GM23338 (cell line): ENCODE results near the gene TMEM33. TPM values are rescaled to one million over a fixed set of nuclear protein-coding genes. Genes with fewer than 3 reads are reported as not detected.

ENCODE experiments used
- ATAC-seq: fragments of 200-7000 bp; cut with Tn5 transposase; 3 replicates; pipeline ENCODE4 v1.9.1; 2020
- DNase-seq: peaks from one replicate; pipeline ENCODE4 v3.0.0-alpha.2; 2015; ENCODE audit warnings: low spot score
- H2AFZ ChIP-seq: fragments of 200-600 bp; sonication (generic); 2 replicates; pipeline ENCODE4 v1.8.0; 2016; ENCODE audit warnings: antibody characterized with exemption, mild to moderate bottlenecking, moderate library complexity
- H3F3A ChIP-seq: fragments of 200-600 bp; sonication (generic); replicated peaks from 2 replicates; pipeline ENCODE4 v1.8.0; 2017; ENCODE audit warnings: antibody characterized with exemption, mixed run types, low read depth
- H3K27ac ChIP-seq: fragments of 200-600 bp; sonication (generic); 2 replicates; pipeline ENCODE4 v1.6.1; 2016; ENCODE audit warnings: low read depth
- H3K27me3 ChIP-seq: fragments of 200-600 bp; sonication (generic); 2 replicates; pipeline ENCODE4 v1.8.0; 2016; ENCODE audit warnings: mild to moderate bottlenecking, mixed run types, moderate library complexity; ENCODE audit not compliant: insufficient read depth
- H3K36me3 ChIP-seq: fragments of 200-600 bp; sonication (generic); 2 replicates; pipeline ENCODE4 v1.8.0; 2016; ENCODE audit warnings: mild to moderate bottlenecking; ENCODE audit not compliant: insufficient read depth
- H3K4me1 ChIP-seq: fragments of 200-600 bp; sonication (generic); 2 replicates; pipeline ENCODE4 v1.8.0; 2016; ENCODE audit warnings: mild to moderate bottlenecking, moderate library complexity; ENCODE audit not compliant: insufficient read depth
- H3K4me2 ChIP-seq: fragments of 200-600 bp; sonication (generic); 2 replicates; pipeline ENCODE4 v1.7.1; 2017; ENCODE audit warnings: mixed run types
- H3K4me3 ChIP-seq: fragments of 200-600 bp; sonication (generic); 2 replicates; pipeline ENCODE4 v1.6.1; 2016; ENCODE audit warnings: mixed run types
- H3K79me2 ChIP-seq: fragments of 200-600 bp; sonication (generic); replicated peaks from 2 replicates; pipeline ENCODE4 v1.8.0; 2017; ENCODE audit warnings: mild to moderate bottlenecking; ENCODE audit not compliant: insufficient read depth
- H3K9me2 ChIP-seq: fragments of 200-600 bp; sonication (generic); 2 replicates; pipeline ENCODE4 v1.8.0; 2017; ENCODE audit not compliant: insufficient read depth
- H4K20me1 ChIP-seq: fragments of 200-600 bp; sonication (generic); replicated peaks from 2 replicates; pipeline ENCODE4 v1.8.0; 2017; ENCODE audit warnings: mild to moderate bottlenecking; ENCODE audit not compliant: insufficient read depth
- H3K27ac Mint-ChIP-seq: 2 replicates; pipeline ENCODE4 v1.8.0; 2020; ENCODE audit warnings: inconsistent platforms, mild to moderate bottlenecking, moderate library complexity, mixed read lengths
- H3K27me3 Mint-ChIP-seq: 3 replicates; pipeline ENCODE4 v1.8.0; 2022; ENCODE audit warnings: low read depth, mild to moderate bottlenecking, moderate library complexity, mixed read lengths, inconsistent platforms; ENCODE audit not compliant: insufficient read depth, poor library complexity
- H3K36me3 Mint-ChIP-seq: 3 replicates; pipeline ENCODE4 v1.8.0; 2021; ENCODE audit warnings: low read depth, mild to moderate bottlenecking, inconsistent platforms, moderate library complexity, mixed read lengths
- H3K4me1 Mint-ChIP-seq: 3 replicates; pipeline ENCODE4 v1.8.0; 2020; ENCODE audit warnings: mild to moderate bottlenecking, inconsistent platforms, mixed read lengths
- H3K4me3 Mint-ChIP-seq: 3 replicates; pipeline ENCODE4 v1.8.0; 2021; ENCODE audit warnings: moderate library complexity, mild to moderate bottlenecking, inconsistent platforms, mixed read lengths
- H3K9me3 Mint-ChIP-seq: 3 replicates; pipeline ENCODE4 v1.8.0; 2020; ENCODE audit warnings: moderate library complexity, mild to moderate bottlenecking, inconsistent platforms, mixed read lengths
- CTCF ChIP-seq, 2 experiments: fragments of 200-600 bp in 1 of 2; sonication (generic) in 1 of 2; conservative IDR thresholded peaks; 2 replicates each; pipeline versions ENCODE4 v1.5.1 to v1.6.1; 2016 to 2017; ENCODE audit warnings: antibody characterized with exemption in 2 of 2, low read depth in 2 of 2, mild to moderate bottlenecking in 2 of 2, moderate library complexity in 1 of 2
- ETS1 ChIP-seq: IDR thresholded peaks from 2 replicates; pipeline ENCODE4 v1.6.1; 2016; ENCODE audit warnings: antibody characterized with exemption
- EZH2phosphoT487 ChIP-seq: fragments of 200-600 bp; sonication (generic); IDR thresholded peaks from one replicate; pipeline ENCODE4 v1.8.1; 2018; ENCODE audit warnings: antibody characterized with exemption; ENCODE audit not compliant: unreplicated experiment
- NANOG ChIP-seq: IDR thresholded peaks from 2 replicates; pipeline ENCODE4 v1.6.1; 2016; ENCODE audit warnings: antibody characterized with exemption, borderline replicate concordance
- POLR2AphosphoS5 ChIP-seq: IDR thresholded peaks from 2 replicates; pipeline ENCODE4 v1.6.1; 2016; ENCODE audit warnings: antibody characterized with exemption, low read depth
- REST ChIP-seq: IDR thresholded peaks from one replicate; pipeline ENCODE4 v1.6.1; 2018; ENCODE audit warnings: antibody characterized with exemption; ENCODE audit not compliant: unreplicated experiment
- STAT1 ChIP-seq: IDR thresholded peaks from one replicate; pipeline ENCODE4 v1.6.1; 2016; ENCODE audit warnings: antibody characterized with exemption; ENCODE audit not compliant: unreplicated experiment
- ZNF462 ChIP-seq: fragments of 250-450 bp; sonication (Bioruptor Pico); IDR thresholded peaks from 2 replicates; pipeline ENCODE4 v1.5.0; 2020; ENCODE audit warnings: mild to moderate bottlenecking, moderate library complexity
- polyA plus RNA-seq: library from polyadenylated mRNA; unstranded; fragments of >200 nt; fragmentation: Nextera tagmentation; extraction: Ambion mirVana; gene quantifications from 2 replicates; pipeline ENCODE4 v1.2.1, GENCODE V29; 2016
- total RNA-seq: library from RNA; depleted of rRNA; stranded (reverse); fragments of >200 nt; shearing (Covaris generic); gene quantifications from 2 replicates; pipeline ENCODE4 v1.2.3, GENCODE V29; 2014

Gene TMEM33
- total and polyA plus RNA-seq, 2 experiments from 2014 or later: 46.2 to 117 TPM

GRCh38 chr4:41896648-41897047 lies 38.6 kb upstream of the TMEM33 start:
- no peak overlapping the region for H3K4me3 ChIP-seq
- H3K4me1 ChIP-seq: no peaks in the 10 kb centered on the region
- H3K79me2 ChIP-seq: no peaks in the 10 kb centered on the region
- no peaks in the 10 kb centered on the region for H4K20me1 ChIP-seq
- no peaks in the 10 kb centered on the region for H3K27me3 Mint-ChIP-seq
- H3K36me3 Mint-ChIP-seq: no peaks in the 10 kb centered on the region; the same call in 2 of the 3 replicates
- H3K4me1 Mint-ChIP-seq: no peaks in the 10 kb centered on the region
- ATAC-seq (no peak), DNase-seq (no peak)
- H3K4me2 ChIP-seq: no peak overlapping the region
- H3K27me3 ChIP-seq: no peaks in the 10 kb centered on the region
- no peak overlapping the region for H2AFZ ChIP-seq
- H3K36me3 ChIP-seq: no peaks in the 10 kb centered on the region
- H3K27ac Mint-ChIP-seq: no peak overlapping the region
- H3F3A ChIP-seq: no peaks in the 10 kb centered on the region
- H3K4me3 Mint-ChIP-seq: no peak overlapping the region
- no peak for TF ChIP-seq CTCF (conservative IDR thresholded peaks at IDR 0.05; ENCODE audit: low read depth in 2 of 2)
- TF ChIP-seq EZH2phosphoT487: no peak
- TF ChIP-seq ZNF462 (CRISPR knock-in tag): no peak
- no peak for TF ChIP-seq STAT1
- no peak for TF ChIP-seq POLR2AphosphoS5
- TF ChIP-seq NANOG: no peak
- TF ChIP-seq ETS1: no peak
- no peak for TF ChIP-seq REST
- H3K27ac ChIP-seq: no peak overlapping the region
- H3K9me3 Mint-ChIP-seq: peaks cover 5% of the 10 kb centered on the region; the same call in 1 of the 3 replicates
- no peaks in the 10 kb centered on the region for H3K9me2 ChIP-seq
